Measurements from ENCODE around the gene PANX2. TPM values are rescaled to one million over a fixed set of nuclear protein-coding genes. Genes with fewer than 3 reads are reported as not detected.
"Not testable (repeated sequence)": the region's sequence is repeated elsewhere in the genome, so short reads cannot be mapped to it uniquely, and the experiment has no call there.

The PANX2 gene
- total and polyA plus RNA-seq, 7 donors = 0.17 to 3.0 (median 0.36) TPM; not detected in 2

- DNase-seq = no peak
- WGBS, 2 donors = 73 to 86% methylated on average over 10 of the region's 10 CpGs
- no peaks in the 10 kb centered on the region for H3K4me1 ChIP-seq
- peaks cover 0 to 26% (median 0%) of the 10 kb centered on the region in 4 donors for H3K36me3 ChIP-seq
- H3K9me3 ChIP-seq = no peaks in the 10 kb centered on the region
- H3K27ac ChIP-seq = no peak overlapping the region
- no peaks in the 10 kb centered on the region for H3K27me3 ChIP-seq
- intact Hi-C loops (cut with DNase I) = no loop called here
- TF ChIP-seq EP300 (IDR thresholded peaks at IDR 0.05) = no peak
- TF ChIP-seq POLR2A (IDR thresholded peaks at IDR 0.05) = no peak
- no peak for TF ChIP-seq CTCF (IDR thresholded peaks at IDR 0.05)
- no peak for TF ChIP-seq POLR2AphosphoS5 (IDR thresholded peaks at IDR 0.05)
- no peak overlapping the region for H3K4me3 ChIP-seq
Measured at GRCh38 chr22:50129121-50129736, 41.3 kb upstream of the PANX2 start.

- no peak for DNase-seq
- H3K4me1 ChIP-seq = peaks cover 0 to 10% (median 9%) of the 10 kb centered on the region in 4 donors
- TF ChIP-seq POLR2AphosphoS5 (IDR thresholded peaks at IDR 0.05) (no peak), POLR2A (IDR thresholded peaks at IDR 0.05) (no peak), EP300 (IDR thresholded peaks at IDR 0.05) (no peak), CTCF (IDR thresholded peaks at IDR 0.05) (no peak)
- no peaks in the 10 kb centered on the region for H3K9me3 ChIP-seq
- WGBS, 2 donors = 76 to 87% methylated on average over 4 of the region's 4 CpGs
- no peaks in the 10 kb centered on the region for H3K27me3 ChIP-seq
- H3K27ac ChIP-seq = no peak overlapping the region
- no peak overlapping the region for H3K4me3 ChIP-seq
- intact Hi-C loops (cut with DNase I) = no loop called here
- peaks cover 0 to 16% (median 0%) of the 10 kb centered on the region in 4 donors for H3K36me3 ChIP-seq
Measured at GRCh38 chr22:50131894-50132293, 38.6 kb upstream of the PANX2 start.

GRCh38 chr22:50134481-50134880 lies 36.0 kb upstream of the PANX2 start:
- Histone ChIP-seq H3K9me3 (no peaks in the 10 kb centered on the region), H3K27me3 (no peaks in the 10 kb centered on the region), H3K4me1 (peaks cover 0 to 13% (median 11%) of the 10 kb centered on the region in 4 donors), H3K4me3 (no peak overlapping the region), H3K27ac (no peak overlapping the region), H3K36me3 (no peaks in the 10 kb centered on the region)
- TF ChIP-seq CTCF (IDR thresholded peaks at IDR 0.05) = no peak
- no peak for TF ChIP-seq POLR2A (IDR thresholded peaks at IDR 0.05)
- intact Hi-C loops (cut with DNase I) = no loop called here
- DNase-seq = no peak
- 81 to 82% methylated on average over 10 of the region's 10 CpGs for WGBS, 2 donors

- TF ChIP-seq CTCF (IDR thresholded peaks at IDR 0.05) = no peak
- no peak for TF ChIP-seq EP300 (IDR thresholded peaks at IDR 0.05)
- no peak for TF ChIP-seq POLR2AphosphoS5 (IDR thresholded peaks at IDR 0.05)
- TF ChIP-seq POLR2A (IDR thresholded peaks at IDR 0.05) = no peak
- Histone ChIP-seq H3K4me1 (peaks cover 0 to 13% (median 11%) of the 10 kb centered on the region in 4 donors), H3K36me3 (no peaks in the 10 kb centered on the region), H3K27me3 (no peaks in the 10 kb centered on the region), H3K4me3 (no peak overlapping the region), H3K27ac (peak overlapping the region in 1 of 4 donors; percentile 28), H3K9me3 (no peaks in the 10 kb centered on the region)
- intact Hi-C loops (cut with DNase I) = no loop called here
- no peak for DNase-seq
- WGBS, 2 donors = 52 to 79% methylated on average over 5 of the region's 5 CpGs
Measured at GRCh38 chr22:50136581-50137015, 33.9 kb upstream of the PANX2 start.

GRCh38 chr22:50137277-50137676 lies 33.3 kb upstream of the PANX2 start:
- DNase-seq; intact Hi-C loops (cut with DNase I); H3K4me3 ChIP-seq; H3K36me3 ChIP-seq; H3K27me3 ChIP-seq; H3K27ac ChIP-seq; H3K9me3 ChIP-seq: not testable (repeated sequence)
- 93 to 95% methylated on average over 9 of the region's 9 CpGs for WGBS, 2 donors
- H3K4me1 ChIP-seq = peaks cover 0 to 13% (median 11%) of the 10 kb centered on the region in 4 donors

All from sigmoid colon (tissue), 7 donors.